Mesothelial cell of epicardium (in vitro differentiated cells): ENCODE results near the gene EMP3. TPM values are rescaled to one million over a fixed set of nuclear protein-coding genes. Genes with fewer than 3 reads are reported as not detected.
"Not testable (repeated sequence)": the region's sequence is repeated elsewhere in the genome, so short reads cannot be mapped to it uniquely, and the experiment has no call there.

Experiments used
- DNase-seq, 2 experiments: peaks; one replicate each; pipeline ENCODE4 v3.0.0; 2021; ENCODE audit warnings: low spot score in 2 of 2; ENCODE audit not compliant: unreplicated experiment in 2 of 2
- H3K27ac Mint-ChIP-seq: 2 replicates; pipeline ENCODE4 v1.8.0; 2021; ENCODE audit warnings: mixed read lengths
- H3K27me3 Mint-ChIP-seq: 2 replicates; pipeline ENCODE4 v1.8.0; 2021; ENCODE audit warnings: low read depth, mixed read lengths
- H3K36me3 Mint-ChIP-seq: 2 replicates; pipeline ENCODE4 v1.8.0; 2021; ENCODE audit warnings: mixed read lengths
- H3K4me1 Mint-ChIP-seq: 2 replicates; pipeline ENCODE4 v1.8.0; 2021; ENCODE audit warnings: mixed read lengths
- H3K4me3 Mint-ChIP-seq: 2 replicates; pipeline ENCODE4 v1.8.0; 2021; ENCODE audit warnings: mild to moderate bottlenecking, moderate library complexity, mixed read lengths
- H3K9me3 Mint-ChIP-seq: 2 replicates; pipeline ENCODE4 v1.8.0; 2021; ENCODE audit warnings: mixed read lengths
- CTCF ChIP-seq: fragments of 200-600 bp; sonication (generic); IDR thresholded peaks from one replicate; pipeline ENCODE4 v1.5.0; 2021; ENCODE audit warnings: antibody characterized with exemption; ENCODE audit not compliant: unreplicated experiment
- total RNA-seq: library from RNA; stranded (reverse); gene quantifications from 3 replicates; pipeline ENCODE4 v1.2.1, GENCODE V29; 2021

EMP3 gene
- total RNA-seq, 1 donor from 2014 or later: 52.5 TPM

- H3K27ac Mint-ChIP-seq: no peak overlapping the region
- TF ChIP-seq CTCF: no peak
- peaks cover 10% of the 10 kb centered on the region for H3K4me1 Mint-ChIP-seq
- no peaks in the 10 kb centered on the region for H3K36me3 Mint-ChIP-seq
- DNase-seq: no peak
- no peaks in the 10 kb centered on the region for H3K9me3 Mint-ChIP-seq
- H3K4me3 Mint-ChIP-seq: no peak overlapping the region
- no peaks in the 10 kb centered on the region for H3K27me3 Mint-ChIP-seq
Measured at GRCh38 chr19:48308631-48309586, 16.4 kb upstream of the EMP3 start.

- not testable (repeated sequence) for H3K9me3 Mint-ChIP-seq, H3K27ac Mint-ChIP-seq, H3K27me3 Mint-ChIP-seq
Measured at GRCh38 chr19:48309731-48310130, 15.6 kb upstream of the EMP3 start.

GRCh38 chr19:48310227-48310626, 15.1 kb upstream of the EMP3 start:
- H3K9me3 Mint-ChIP-seq: no peaks in the 10 kb centered on the region
- H3K4me3 Mint-ChIP-seq: no peak overlapping the region
- no peak overlapping the region for H3K27ac Mint-ChIP-seq
- peaks cover 10% of the 10 kb centered on the region for H3K4me1 Mint-ChIP-seq
- no peaks in the 10 kb centered on the region for H3K36me3 Mint-ChIP-seq
- no peak for TF ChIP-seq CTCF
- no peak for DNase-seq
- H3K27me3 Mint-ChIP-seq: no peaks in the 10 kb centered on the region

More at GRCh38 chr19:48309731-48310130, 15.6 kb upstream of the EMP3 start:
- not testable (repeated sequence) for H3K4me3 Mint-ChIP-seq, H3K36me3 Mint-ChIP-seq, DNase-seq
- H3K4me1 Mint-ChIP-seq: peaks cover 10% of the 10 kb centered on the region

- Mint-ChIP-seq H3K4me1 (peaks cover 10% of the 10 kb centered on the region), H3K27ac (no peak overlapping the region), H3K36me3 (no peaks in the 10 kb centered on the region), H3K9me3 (no peaks in the 10 kb centered on the region), H3K4me3 (no peak overlapping the region), H3K27me3 (no peaks in the 10 kb centered on the region)
- DNase-seq: no peak
- TF ChIP-seq CTCF: no peak
Measured at GRCh38 chr19:48311384-48311783, 14.0 kb upstream of the EMP3 start.

- Mint-ChIP-seq H3K4me3 (no peak overlapping the region), H3K36me3 (no peaks in the 10 kb centered on the region), H3K9me3 (no peaks in the 10 kb centered on the region), H3K4me1 (peaks cover 13% of the 10 kb centered on the region), H3K27me3 (no peaks in the 10 kb centered on the region), H3K27ac (no peak overlapping the region)
- no peak for TF ChIP-seq CTCF
- DNase-seq: no peak
Measured at GRCh38 chr19:48315712-48316111, 9.6 kb upstream of the EMP3 start.

- not testable (repeated sequence) for H3K27ac Mint-ChIP-seq, H3K9me3 Mint-ChIP-seq, H3K36me3 Mint-ChIP-seq, H3K27me3 Mint-ChIP-seq, H3K4me3 Mint-ChIP-seq, DNase-seq
- H3K4me1 Mint-ChIP-seq: peaks cover 25% of the 10 kb centered on the region
Measured at GRCh38 chr19:48317708-48317960, 7.7 kb upstream of the EMP3 start.
